SU-DHL-6 (cell line): Measurements from ENCODE around the gene ARHGAP26.

Source experiments
- H2AFZ ChIP-seq: fragments of 200-600 bp; sonication (generic); 2 replicates; pipeline ENCODE4 v1.6.1; 2014; ENCODE audit warnings: low read depth, mild to moderate bottlenecking, moderate library complexity, mixed read lengths, antibody characterized with exemption, low read length; ENCODE audit not compliant: severe bottlenecking
- H3F3A ChIP-seq: fragments of 200-600 bp; shearing (Covaris generic); 2 replicates; pipeline ENCODE4 v1.6.0; 2016; ENCODE audit warnings: antibody characterized with exemption, mild to moderate bottlenecking; ENCODE audit not compliant: insufficient read depth
- H3K27ac ChIP-seq: fragments of 200-600 bp; sonication (generic); 2 replicates; pipeline ENCODE4 v1.5.1; 2016; ENCODE audit warnings: low read depth, mild to moderate bottlenecking, low read length, moderate library complexity, mixed read lengths
- H3K27me3 ChIP-seq: fragments of 200-600 bp; sonication (generic), shearing (Covaris generic); 2 replicates; pipeline ENCODE4 v1.6.0; 2014; ENCODE audit warnings: mild to moderate bottlenecking, low read length
- H3K36me3 ChIP-seq: fragments of 200-600 bp; sonication (generic); 2 replicates; pipeline ENCODE4 v1.6.1; 2014; ENCODE audit warnings: mild to moderate bottlenecking, low read length, mixed read lengths
- H3K4me2 ChIP-seq: fragments of 300-600, 200-600 bp; shearing (Covaris generic), sonication (generic); 2 replicates; pipeline ENCODE4 v1.6.0; 2014; ENCODE audit warnings: low read length, low read depth, mild to moderate bottlenecking; ENCODE audit not compliant: poor library complexity, severe bottlenecking
- H3K4me3 ChIP-seq: fragments of 200-600 bp; sonication (generic); 2 replicates; pipeline ENCODE4 v1.5.1; 2014; ENCODE audit warnings: antibody characterized with exemption, low read length, mild to moderate bottlenecking, mixed read lengths; ENCODE audit not compliant: insufficient read depth, poor library complexity, severe bottlenecking
- H3K79me2 ChIP-seq: fragments of 200-600 bp; sonication (generic); 2 replicates; pipeline ENCODE4 v1.6.1; 2014; ENCODE audit warnings: mild to moderate bottlenecking, low read length, moderate library complexity; ENCODE audit not compliant: insufficient read depth
- H3K9ac ChIP-seq: fragments of 200-600 bp; sonication (generic); 2 replicates; pipeline ENCODE4 v1.7.0; 2014; ENCODE audit warnings: mild to moderate bottlenecking, low read length
- H3K9me2 ChIP-seq: fragments of 200-600 bp; sonication (generic); replicated peaks from 2 replicates; pipeline ENCODE4 v1.6.1; 2014; ENCODE audit warnings: low read length; ENCODE audit not compliant: insufficient read depth
- H3K9me3 ChIP-seq: fragments of 200-600 bp; sonication (generic); 2 replicates; pipeline ENCODE4 v1.6.1; 2014; ENCODE audit warnings: low read length, mixed read lengths; ENCODE audit not compliant: insufficient read depth
- H4K20me1 ChIP-seq: fragments of 200-600 bp; sonication (generic); 2 replicates; pipeline ENCODE4 v1.6.1; 2014; ENCODE audit warnings: low read depth, mild to moderate bottlenecking, antibody characterized with exemption, low read length, moderate library complexity, mixed read lengths
- EZH2phosphoT487 ChIP-seq: fragments of 200-600 bp; sonication (generic), shearing (Covaris generic); conservative IDR thresholded peaks from 2 replicates; pipeline ENCODE4 v1.6.1; 2018; ENCODE audit warnings: mild to moderate bottlenecking, antibody characterized with exemption, low read length, moderate library complexity, mixed read lengths
- TF ChIP-seq, protein P1 (sequence below): fragments of 200-600 bp; sonication (generic); IDR thresholded peaks from one replicate; pipeline ENCODE4 v1.5.1; 2017; ENCODE audit warnings: antibody characterized with exemption, mild to moderate bottlenecking, low read length, moderate library complexity; ENCODE audit not compliant: insufficient read depth, poor library complexity, severe bottlenecking

Gene ARHGAP26

DNA sequence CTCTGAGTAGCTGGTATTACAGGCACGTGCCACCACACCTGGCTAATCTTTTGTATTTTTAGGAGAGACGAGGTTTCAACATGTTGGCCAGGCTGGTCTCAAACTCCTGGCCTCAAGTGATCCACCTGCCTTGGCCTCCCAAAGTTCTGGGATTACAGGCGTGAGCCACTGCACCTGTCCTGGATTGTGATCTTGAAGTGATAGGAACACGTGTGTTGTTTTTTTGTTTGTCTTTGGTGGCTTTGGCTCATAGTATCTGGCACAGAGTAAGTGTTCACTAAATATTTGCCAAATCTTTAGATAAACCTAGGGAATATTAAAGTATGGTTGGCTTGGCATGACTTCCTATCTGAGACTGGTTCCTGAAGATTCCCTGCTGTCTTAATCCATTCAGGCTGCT is 172.7 kb downstream of the ARHGAP26 start:
- Histone ChIP-seq H3K4me3 (no peak overlapping the region), H3K9me3 (no peaks in the 10 kb centered on the region), H3K79me2 (no peaks in the 10 kb centered on the region), H3K27me3 (no peaks in the 10 kb centered on the region), H2AFZ (no peak overlapping the region), H4K20me1 (no peaks in the 10 kb centered on the region), H3F3A (no peaks in the 10 kb centered on the region), H3K36me3 (no peaks in the 10 kb centered on the region), H3K9me2 (no peaks in the 10 kb centered on the region), H3K4me2 (no peak overlapping the region), H3K27ac (no peak overlapping the region), H3K9ac (no peak overlapping the region)
- TF ChIP-seq, protein P1, sequence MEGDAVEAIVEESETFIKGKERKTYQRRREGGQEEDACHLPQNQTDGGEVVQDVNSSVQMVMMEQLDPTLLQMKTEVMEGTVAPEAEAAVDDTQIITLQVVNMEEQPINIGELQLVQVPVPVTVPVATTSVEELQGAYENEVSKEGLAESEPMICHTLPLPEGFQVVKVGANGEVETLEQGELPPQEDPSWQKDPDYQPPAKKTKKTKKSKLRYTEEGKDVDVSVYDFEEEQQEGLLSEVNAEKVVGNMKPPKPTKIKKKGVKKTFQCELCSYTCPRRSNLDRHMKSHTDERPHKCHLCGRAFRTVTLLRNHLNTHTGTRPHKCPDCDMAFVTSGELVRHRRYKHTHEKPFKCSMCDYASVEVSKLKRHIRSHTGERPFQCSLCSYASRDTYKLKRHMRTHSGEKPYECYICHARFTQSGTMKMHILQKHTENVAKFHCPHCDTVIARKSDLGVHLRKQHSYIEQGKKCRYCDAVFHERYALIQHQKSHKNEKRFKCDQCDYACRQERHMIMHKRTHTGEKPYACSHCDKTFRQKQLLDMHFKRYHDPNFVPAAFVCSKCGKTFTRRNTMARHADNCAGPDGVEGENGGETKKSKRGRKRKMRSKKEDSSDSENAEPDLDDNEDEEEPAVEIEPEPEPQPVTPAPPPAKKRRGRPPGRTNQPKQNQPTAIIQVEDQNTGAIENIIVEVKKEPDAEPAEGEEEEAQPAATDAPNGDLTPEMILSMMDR, result no peak
- TF ChIP-seq EZH2phosphoT487, result no peak

DNA sequence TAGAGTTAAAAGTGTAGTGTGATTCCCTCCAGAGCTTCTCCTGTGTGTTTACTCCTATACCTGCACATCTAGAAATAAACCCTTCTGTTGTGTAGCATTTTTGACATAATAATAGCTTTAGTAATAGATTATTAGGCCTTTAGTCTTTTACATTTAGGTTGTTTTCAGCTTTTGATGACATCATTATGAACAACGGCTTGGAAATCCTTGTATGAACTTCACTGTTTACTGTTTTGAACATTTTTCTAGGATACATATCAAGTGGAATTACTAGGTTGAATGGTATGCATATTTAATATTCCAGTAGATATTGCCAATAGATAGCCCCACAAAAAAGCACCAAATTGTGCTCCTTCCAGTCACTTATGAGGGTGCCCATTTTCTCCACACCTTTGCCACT is 174.0 kb downstream of the ARHGAP26 start:
- Histone ChIP-seq H3K79me2 (no peaks in the 10 kb centered on the region), H3K9ac (no peak overlapping the region), H3K27me3 (no peaks in the 10 kb centered on the region), H3F3A (no peaks in the 10 kb centered on the region), H3K4me3 (no peak overlapping the region), H2AFZ (no peak overlapping the region), H3K9me3 (no peaks in the 10 kb centered on the region), H4K20me1 (no peaks in the 10 kb centered on the region), H3K4me2 (no peak overlapping the region), H3K36me3 (no peaks in the 10 kb centered on the region), H3K9me2 (no peaks in the 10 kb centered on the region), H3K27ac (no peak overlapping the region)
- TF ChIP-seq EZH2phosphoT487, result no peak
- TF ChIP-seq, protein P1, result no peak

DNA sequence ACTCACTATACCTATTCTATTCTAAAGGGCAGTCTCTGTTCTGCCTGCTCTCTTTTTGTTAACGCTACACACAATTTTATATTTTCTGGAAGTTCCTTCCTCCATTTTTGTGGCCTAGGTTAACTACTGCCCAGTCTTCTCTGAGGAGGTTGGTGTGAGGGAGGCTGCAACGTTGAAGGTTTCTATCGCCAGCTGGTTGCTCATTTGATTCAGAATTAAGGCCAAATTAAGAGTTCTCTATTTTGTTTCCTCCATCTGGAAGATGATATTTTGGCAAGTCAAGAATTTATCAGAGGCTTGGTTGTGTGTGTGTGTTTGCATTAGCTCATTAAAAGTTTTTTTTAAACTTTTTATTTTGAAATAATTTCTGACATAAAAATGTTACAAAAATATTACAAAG is 175.1 kb downstream of the ARHGAP26 start:
- Histone ChIP-seq H3K27ac (no peak overlapping the region), H3K36me3 (no peaks in the 10 kb centered on the region), H3K79me2 (no peaks in the 10 kb centered on the region), H3K9me2 (no peaks in the 10 kb centered on the region), H2AFZ (no peak overlapping the region), H3K27me3 (no peaks in the 10 kb centered on the region), H3K4me3 (no peak overlapping the region), H3K9ac (no peak overlapping the region), H3K9me3 (no peaks in the 10 kb centered on the region), H3K4me2 (no peak overlapping the region), H4K20me1 (no peaks in the 10 kb centered on the region), H3F3A (no peaks in the 10 kb centered on the region)
- no peak for TF ChIP-seq EZH2phosphoT487
- TF ChIP-seq, protein P1, result no peak
